HS-5 (cell line): ENCODE results near the gene NAT16.
"Not testable (repeated sequence)": the region's sequence is repeated elsewhere in the genome, so short reads cannot be mapped to it uniquely, and the experiment has no call there.

Experiments used
- DNase-seq: peaks from one replicate; pipeline ENCODE4 v3.0.0-alpha.2; 2012; ENCODE audit warnings: low read depth

NAT16 gene

GRCh38 chr7:101125989-101126650 is 54.0 kb downstream of the NAT16 start:
- DNase-seq: no peak

GRCh38 chr7:101124376-101125056 is 55.6 kb downstream of the NAT16 start:
- no peak for DNase-seq

GRCh38 chr7:101123703-101124068 is 56.4 kb downstream of the NAT16 start:
- no peak for DNase-seq

- no peak for DNase-seq
Observed at GRCh38 chr7:101122933-101123702, 57.0 kb downstream of the NAT16 start.

GRCh38 chr7:101121991-101122932 is 57.8 kb downstream of the NAT16 start:
- peak; percentile 87 for DNase-seq

- DNase-seq: not testable (repeated sequence)
Observed at GRCh38 chr7:101121631-101121990, 58.5 kb downstream of the NAT16 start.
